Measurements from ENCODE around the gene RSPH9. TPM values are rescaled to one million over a fixed set of nuclear protein-coding genes. Genes with fewer than 3 reads are reported as not detected.

The RSPH9 gene
- total RNA-seq, 1 donor = 0.18 TPM

- peak; percentile 9 for TF ChIP-seq CTCF (IDR thresholded peaks at IDR 0.05; ENCODE audit: insufficient read depth, low read length)
- no peak overlapping the region for H3K4me3 ChIP-seq (ENCODE audit: low read depth, low read length)
- peak; percentile 90 for DNase-seq (ENCODE audit: low read depth)
Measured at GRCh38 chr6:43669050-43669921, 24.4 kb downstream of the RSPH9 start.

GRCh38 chr6:43669922-43670622, 25.2 kb downstream of the RSPH9 start:
- no peak overlapping the region for H3K4me3 ChIP-seq (ENCODE audit: low read depth, low read length)
- no peak for TF ChIP-seq CTCF (IDR thresholded peaks at IDR 0.05; ENCODE audit: insufficient read depth, low read length)
- no peak for DNase-seq (ENCODE audit: low read depth)

GRCh38 chr6:43670623-43670986, 25.8 kb downstream of the RSPH9 start:
- no peak overlapping the region for H3K4me3 ChIP-seq (ENCODE audit: low read depth, low read length)
- no peak for TF ChIP-seq CTCF (IDR thresholded peaks at IDR 0.05; ENCODE audit: insufficient read depth, low read length)
- no peak for DNase-seq (ENCODE audit: low read depth)

GRCh38 chr6:43671011-43671800, 26.4 kb downstream of the RSPH9 start:
- H3K4me3 ChIP-seq (ENCODE audit: low read depth, low read length) = no peak overlapping the region
- TF ChIP-seq CTCF (IDR thresholded peaks at IDR 0.05; ENCODE audit: insufficient read depth, low read length) = no peak
- no peak for DNase-seq (ENCODE audit: low read depth)

- peak; percentile 27 for DNase-seq (ENCODE audit: low read depth)
- no peak overlapping the region for H3K4me3 ChIP-seq (ENCODE audit: low read depth, low read length)
- no peak for TF ChIP-seq CTCF (IDR thresholded peaks at IDR 0.05; ENCODE audit: insufficient read depth, low read length)
Measured at GRCh38 chr6:43671801-43672690, 27.2 kb downstream of the RSPH9 start.

All from fibroblast of the aortic adventitia (primary cell).